Activated T-cell treated with anti-CD3 and anti-CD28 coated beads, Interleukin-2, amount 50 U/mL, for 72 hours (primary cell): ENCODE data around the gene NFX1. TPM values are rescaled to one million over a fixed set of nuclear protein-coding genes. Genes with fewer than 3 reads are reported as not detected.

ENCODE experiments used
- ATAC-seq, 2 donors: fragments of 150-1000 bp; cut with Tn5 transposase; replicated peaks in 1 of 2; 2 replicates each; pipeline ENCODE4 v1.10.0; 2021; ENCODE audit warnings: moderate library complexity in 2 of 2, mild to moderate bottlenecking in 1 of 2
- DNase-seq, 2 donors: peaks; one replicate each; pipeline ENCODE4 v3.0.0; 2021 to 2022; ENCODE audit warnings: mixed read lengths in 1 of 2
- H3K27ac Mint-ChIP-seq: one replicate; pipeline ENCODE4 v1.8.0; 2022; ENCODE audit warnings: mild to moderate bottlenecking, moderate library complexity, mixed read lengths
- H3K27me3 Mint-ChIP-seq: one replicate; pipeline ENCODE4 v1.8.0; 2022; ENCODE audit warnings: low read depth, mixed read lengths
- H3K36me3 Mint-ChIP-seq, 2 donors: one replicate each; pipeline ENCODE4 v1.8.0; 2022; ENCODE audit warnings: mixed read lengths in 2 of 2, mild to moderate bottlenecking in 1 of 2; ENCODE audit not compliant: insufficient read depth in 2 of 2
- H3K4me1 Mint-ChIP-seq: one replicate; pipeline ENCODE4 v1.8.0; 2022; ENCODE audit warnings: low read depth, mixed read lengths
- H3K4me3 Mint-ChIP-seq, 2 donors: one replicate each; pipeline ENCODE4 v1.8.0; 2022; ENCODE audit warnings: mild to moderate bottlenecking in 2 of 2, mixed read lengths in 2 of 2, moderate library complexity in 2 of 2
- H3K9me3 Mint-ChIP-seq, 2 donors: one replicate each; pipeline ENCODE4 v1.8.0; 2022; ENCODE audit warnings: mixed read lengths in 2 of 2
- total RNA-seq, 2 donors: library from RNA; stranded (reverse); gene quantifications; one replicate each; pipeline ENCODE4 v1.2.3, GENCODE V29; 2022

Gene NFX1
- total RNA-seq, 2 donors from 2014 or later, result 31.2 to 40.3 TPM

GRCh38 chr9:33277484-33277883 is 12.8 kb upstream of the NFX1 start:
- Mint-ChIP-seq H3K4me1 (peaks cover 15% of the 10 kb centered on the region), H3K27ac (no peak overlapping the region), H3K9me3 (no peaks in the 10 kb centered on the region), H3K27me3 (no peaks in the 10 kb centered on the region), H3K36me3 (peaks cover 9 to 38% of the 10 kb centered on the region in 2 donors), H3K4me3 (no peak overlapping the region)
- DNase-seq (no peak), ATAC-seq (no peak)

DNA sequence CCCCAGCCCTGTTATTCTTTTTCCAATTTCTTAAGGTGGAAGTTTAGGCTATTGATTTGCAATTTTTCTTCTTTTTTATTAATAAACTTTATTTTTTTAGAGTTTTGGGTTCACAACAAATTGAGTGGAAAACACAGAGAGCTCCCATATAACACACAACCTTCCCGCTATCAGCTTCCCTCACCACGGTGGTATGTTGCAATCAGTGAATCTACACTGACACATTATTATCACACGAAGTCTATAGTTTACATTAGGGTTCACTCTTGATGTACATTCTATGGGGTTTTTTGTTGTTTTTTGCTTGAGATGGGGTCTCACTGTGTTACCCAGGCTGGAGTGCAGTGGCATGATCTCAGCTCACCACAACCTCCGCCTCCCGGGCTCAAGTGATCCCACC is 4.8 kb upstream of the NFX1 start:
- H3K27ac Mint-ChIP-seq, result no peak overlapping the region
- H3K27me3 Mint-ChIP-seq, result no peaks in the 10 kb centered on the region
- no peaks in the 10 kb centered on the region for H3K9me3 Mint-ChIP-seq
- peaks cover 2% of the 10 kb centered on the region in 2 donors for H3K36me3 Mint-ChIP-seq
- ATAC-seq (no peak), DNase-seq (no peak)
- no peak overlapping the region for H3K4me3 Mint-ChIP-seq
- H3K4me1 Mint-ChIP-seq, result peaks cover 19% of the 10 kb centered on the region

DNA sequence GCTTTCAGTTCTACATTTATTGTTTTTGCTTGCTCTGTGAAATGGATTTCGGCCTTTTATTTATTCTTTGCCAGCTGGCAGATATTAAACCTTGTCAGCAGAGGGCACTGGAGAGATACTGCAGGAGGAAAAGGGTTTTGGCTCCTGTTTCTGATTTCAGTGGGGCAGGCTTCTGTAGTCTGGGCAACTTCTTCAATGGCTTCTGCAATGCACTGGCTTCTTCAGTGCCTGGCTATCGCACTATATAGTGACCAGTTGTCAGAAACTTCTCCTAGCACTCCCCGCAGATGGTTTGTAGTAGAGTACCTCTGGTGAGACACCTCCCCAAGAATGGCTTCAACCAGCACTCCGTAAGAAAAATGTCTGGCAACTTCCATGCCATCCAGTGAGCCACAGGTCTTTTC is 3.2 kb upstream of the NFX1 start:
- peaks cover 28% of the 10 kb centered on the region for H3K4me1 Mint-ChIP-seq
- ATAC-seq (no peak), DNase-seq (peak; percentile 65 to 67)
- peaks cover 0 to under 1% of the 10 kb centered on the region in 2 donors for H3K9me3 Mint-ChIP-seq
- H3K27me3 Mint-ChIP-seq, result no peaks in the 10 kb centered on the region
- H3K4me3 Mint-ChIP-seq, result peak overlapping the region in 1 of 2 donors; percentile 3
- peaks cover 5 to 11% of the 10 kb centered on the region in 2 donors for H3K36me3 Mint-ChIP-seq
- H3K27ac Mint-ChIP-seq, result peak overlapping the region; percentile 68

GRCh38 chr9:33288235-33288634 is 2.1 kb upstream of the NFX1 start:
- no peak for DNase-seq
- H3K36me3 Mint-ChIP-seq, result peaks cover 8 to 19% of the 10 kb centered on the region in 2 donors
- H3K27ac Mint-ChIP-seq, result peak overlapping the region; percentile 64
- H3K4me1 Mint-ChIP-seq, result peaks cover 39% of the 10 kb centered on the region
- no peaks in the 10 kb centered on the region for H3K27me3 Mint-ChIP-seq
- no peak for ATAC-seq
- peaks cover 0 to 3% of the 10 kb centered on the region in 2 donors for H3K9me3 Mint-ChIP-seq
- peak overlapping the region in 1 of 2 donors; percentile 45 for H3K4me3 Mint-ChIP-seq

GRCh38 chr9:33288828-33289483 is 1.4 kb upstream of the NFX1 start:
- H3K27ac Mint-ChIP-seq, result peak overlapping the region; percentile 64
- ATAC-seq, result no peak
- no peak for DNase-seq
- peaks cover 46% of the 10 kb centered on the region for H3K4me1 Mint-ChIP-seq
- H3K27me3 Mint-ChIP-seq, result no peaks in the 10 kb centered on the region
- H3K4me3 Mint-ChIP-seq, result peak overlapping the region; percentile 22 to 90
- H3K36me3 Mint-ChIP-seq, result peaks cover 8 to 19% of the 10 kb centered on the region in 2 donors
- peaks cover 0 to 3% of the 10 kb centered on the region in 2 donors for H3K9me3 Mint-ChIP-seq

GRCh38 chr9:33289496-33289895 is 820 bp upstream of the NFX1 start:
- no peak for ATAC-seq
- peaks cover 0 to 3% of the 10 kb centered on the region in 2 donors for H3K9me3 Mint-ChIP-seq
- no peaks in the 10 kb centered on the region for H3K27me3 Mint-ChIP-seq
- H3K36me3 Mint-ChIP-seq, result peaks cover 8 to 23% of the 10 kb centered on the region in 2 donors
- peak; percentile 31 to 54 for DNase-seq
- H3K27ac Mint-ChIP-seq, result peak overlapping the region; percentile 91
- H3K4me1 Mint-ChIP-seq, result peaks cover 52% of the 10 kb centered on the region
- H3K4me3 Mint-ChIP-seq, result peak overlapping the region; percentile 88 to 90

DNA sequence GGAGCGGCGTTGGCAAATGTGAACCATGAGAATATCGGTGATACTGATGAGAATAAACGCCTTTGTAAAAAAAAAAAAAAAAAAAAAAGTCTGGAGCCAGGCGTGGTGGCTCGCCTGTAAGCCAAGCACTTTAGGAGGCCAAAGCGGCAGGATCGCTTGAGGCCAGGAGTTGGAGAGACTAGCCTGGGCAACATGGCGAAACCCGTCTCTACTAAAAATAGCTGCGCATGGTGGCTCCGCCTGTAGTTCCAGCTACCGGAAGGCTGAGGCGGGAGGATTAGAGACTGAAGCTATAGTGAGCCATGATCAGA is 425 bp upstream of the NFX1 start:
- no peaks in the 10 kb centered on the region for H3K27me3 Mint-ChIP-seq

DNA sequence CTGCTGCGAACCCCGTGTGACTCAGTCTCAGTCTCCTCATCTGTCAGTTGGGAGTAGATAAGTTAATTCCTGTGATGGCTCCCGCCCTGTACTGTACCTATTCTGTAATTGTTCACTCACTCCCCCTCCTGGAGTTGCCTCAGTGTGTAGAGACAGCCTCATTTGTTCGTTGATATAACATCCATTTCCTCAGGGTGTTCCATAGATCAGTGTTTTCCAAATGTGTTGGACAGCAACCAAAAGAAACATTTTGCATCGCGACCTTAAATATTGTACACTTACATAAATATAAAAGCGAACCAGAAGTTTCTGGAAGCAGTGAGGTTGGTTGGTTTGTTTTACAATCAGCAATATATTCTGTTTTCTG is 698 bp downstream of the NFX1 start:
- ATAC-seq, result no peak
- Mint-ChIP-seq H3K36me3 (peaks cover 9 to 27% of the 10 kb centered on the region in 2 donors), H3K4me1 (peaks cover 65% of the 10 kb centered on the region), H3K4me3 (peak overlapping the region; percentile 88 to 90), H3K9me3 (peaks cover 0 to 3% of the 10 kb centered on the region in 2 donors), H3K27me3 (no peaks in the 10 kb centered on the region), H3K27ac (peak overlapping the region; percentile 91)
- no peak for DNase-seq

More for the DNA sequence above, 425 bp upstream of the NFX1 start:
- peaks cover 56% of the 10 kb centered on the region for H3K4me1 Mint-ChIP-seq
- DNase-seq (no peak), ATAC-seq (no peak)
- peak overlapping the region; percentile 91 for H3K27ac Mint-ChIP-seq
- H3K4me3 Mint-ChIP-seq, result peak overlapping the region; percentile 88 to 90
- H3K36me3 Mint-ChIP-seq, result peaks cover 8 to 27% of the 10 kb centered on the region in 2 donors
- H3K9me3 Mint-ChIP-seq, result peaks cover 0 to 3% of the 10 kb centered on the region in 2 donors

DNA sequence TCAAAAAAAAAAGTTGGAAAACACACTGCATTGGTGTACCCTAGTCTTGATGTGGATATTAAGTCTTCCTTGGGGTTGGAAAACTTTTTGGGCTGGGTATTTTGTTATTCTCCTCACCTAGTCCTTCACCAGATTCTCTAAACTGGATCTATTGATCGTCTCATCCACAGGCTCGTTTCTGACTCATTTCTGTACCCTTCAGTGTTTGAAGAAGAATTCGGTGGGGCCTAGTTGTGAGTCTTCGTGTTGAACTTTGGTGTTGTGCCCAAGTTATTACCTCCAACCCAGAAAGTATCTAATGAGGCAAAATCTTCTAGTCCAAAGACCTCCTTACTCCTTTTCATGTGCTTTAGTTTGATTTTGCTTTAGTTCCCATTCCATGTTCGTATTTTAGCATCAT is 1.6 kb downstream of the NFX1 start:
- peaks cover 15 to 33% of the 10 kb centered on the region in 2 donors for H3K36me3 Mint-ChIP-seq
- H3K4me1 Mint-ChIP-seq, result peaks cover 74% of the 10 kb centered on the region
- H3K27me3 Mint-ChIP-seq, result no peaks in the 10 kb centered on the region
- peak overlapping the region; percentile 88 to 90 for H3K4me3 Mint-ChIP-seq
- peak overlapping the region; percentile 91 for H3K27ac Mint-ChIP-seq
- H3K9me3 Mint-ChIP-seq, result peaks cover 0 to 3% of the 10 kb centered on the region in 2 donors
- DNase-seq, result peak in 1 of 2 donors; percentile 29
- no peak for ATAC-seq

GRCh38 chr9:33293782-33294181 is 3.5 kb downstream of the NFX1 start:
- peak overlapping the region in 1 of 2 donors; percentile 88 for H3K4me3 Mint-ChIP-seq
- peaks cover 24 to 47% of the 10 kb centered on the region in 2 donors for H3K36me3 Mint-ChIP-seq
- H3K9me3 Mint-ChIP-seq, result peaks cover 0 to 3% of the 10 kb centered on the region in 2 donors
- peaks cover 77% of the 10 kb centered on the region for H3K4me1 Mint-ChIP-seq
- no peak for DNase-seq
- ATAC-seq, result no peak
- H3K27me3 Mint-ChIP-seq, result no peaks in the 10 kb centered on the region
- H3K27ac Mint-ChIP-seq, result peak overlapping the region; percentile 92

DNA sequence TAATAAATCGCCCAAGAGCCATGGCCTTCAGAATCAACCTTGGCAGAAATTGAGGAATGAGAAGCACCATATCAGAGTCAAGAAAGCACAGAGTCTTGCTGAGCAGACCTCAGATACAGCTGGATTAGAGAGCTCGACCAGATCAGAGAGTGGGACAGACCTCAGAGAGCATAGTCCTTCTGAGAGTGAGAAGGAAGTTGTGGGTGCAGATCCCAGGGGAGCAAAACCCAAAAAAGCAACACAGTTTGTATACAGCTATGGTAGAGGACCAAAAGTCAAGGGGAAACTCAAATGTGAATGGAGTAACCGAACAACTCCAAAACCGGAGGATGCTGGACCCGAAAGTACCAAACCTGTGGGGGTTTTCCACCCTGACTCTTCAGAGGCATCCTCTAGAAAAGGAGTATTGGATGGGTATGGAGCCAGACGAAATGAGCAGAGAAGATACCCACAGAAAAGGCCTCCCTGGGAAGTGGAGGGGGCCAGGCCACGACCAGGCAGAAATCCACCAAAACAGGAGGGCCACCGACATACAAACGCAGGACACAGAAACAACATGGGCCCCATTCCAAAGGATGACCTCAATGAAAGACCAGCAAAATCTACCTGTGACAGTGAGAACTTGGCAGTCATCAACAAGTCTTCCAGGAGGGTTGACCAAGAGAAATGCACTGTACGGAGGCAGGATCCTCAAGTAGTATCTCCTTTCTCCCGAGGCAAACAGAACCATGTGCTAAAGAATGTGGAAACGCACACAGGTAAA is 4.5 kb downstream of the NFX1 start:
- Mint-ChIP-seq H3K4me3 (peak overlapping the region; percentile 76 to 79), H3K4me1 (peaks cover 85% of the 10 kb centered on the region), H3K36me3 (peaks cover 24 to 50% of the 10 kb centered on the region in 2 donors), H3K9me3 (peaks cover 0 to 3% of the 10 kb centered on the region in 2 donors), H3K27ac (peak overlapping the region; percentile 92), H3K27me3 (no peaks in the 10 kb centered on the region)
- ATAC-seq (no peak), DNase-seq (peak in 1 of 2 donors; percentile 31)

GRCh38 chr9:33295571-33295970 is 5.3 kb downstream of the NFX1 start:
- DNase-seq (peak in 1 of 2 donors; percentile 35), ATAC-seq (peak; percentile 41 to 56)
- H3K4me3 Mint-ChIP-seq, result peak overlapping the region; percentile 63 to 88
- H3K36me3 Mint-ChIP-seq, result peaks cover 24 to 48% of the 10 kb centered on the region in 2 donors
- H3K9me3 Mint-ChIP-seq, result peaks cover 0 to 3% of the 10 kb centered on the region in 2 donors
- no peaks in the 10 kb centered on the region for H3K27me3 Mint-ChIP-seq
- peaks cover 91% of the 10 kb centered on the region for H3K4me1 Mint-ChIP-seq
- peak overlapping the region; percentile 76 for H3K27ac Mint-ChIP-seq

GRCh38 chr9:33297432-33297831 is 7.1 kb downstream of the NFX1 start:
- DNase-seq, result peak in 1 of 2 donors; percentile 42

More at GRCh38 chr9:33297432-33297831, 7.1 kb downstream of the NFX1 start:
- peak; percentile 74 to 78 for ATAC-seq
- Mint-ChIP-seq H3K36me3 (peaks cover 17 to 38% of the 10 kb centered on the region in 2 donors), H3K9me3 (no peaks in the 10 kb centered on the region), H3K27me3 (no peaks in the 10 kb centered on the region), H3K4me3 (peak overlapping the region; percentile 63 to 90), H3K27ac (peak overlapping the region; percentile 95), H3K4me1 (peaks cover 83% of the 10 kb centered on the region)
